SJCRH30 (cell line): ENCODE measurements around the gene HSPE1. TPM values are rescaled to one million over a fixed set of nuclear protein-coding genes. Genes with fewer than 3 reads are reported as not detected.
"Not testable (repeated sequence)": the region's sequence is repeated elsewhere in the genome, so short reads cannot be mapped to it uniquely, and the experiment has no call there.

ENCODE experiments used
- DNase-seq, 2 experiments: peaks; one replicate each; pipeline ENCODE4 v3.0.0-alpha.2; 2015 to 2020
- H3K27ac ChIP-seq: fragments of 250-450 bp; sonication (Bioruptor Pico); 2 replicates; pipeline ENCODE4 v1.5.1; 2020; ENCODE audit warnings: mild to moderate bottlenecking, moderate library complexity
- H3K27me3 ChIP-seq: fragments of 250-450 bp; sonication (Bioruptor Pico); 2 replicates; pipeline ENCODE4 v1.5.1; 2020; ENCODE audit warnings: mild to moderate bottlenecking, moderate library complexity
- H3K36me3 ChIP-seq: fragments of 250-450 bp; sonication (Bioruptor Pico); 2 replicates; pipeline ENCODE4 v1.5.1; 2020; ENCODE audit warnings: mild to moderate bottlenecking, moderate library complexity
- H3K4me1 ChIP-seq: fragments of 250-450 bp; sonication (Bioruptor Pico); 2 replicates; pipeline ENCODE4 v1.5.1; 2020; ENCODE audit warnings: mild to moderate bottlenecking, moderate library complexity
- H3K4me3 ChIP-seq: fragments of 250-450 bp; sonication (Bioruptor Pico); 2 replicates; pipeline ENCODE4 v1.5.1; 2020; ENCODE audit warnings: mild to moderate bottlenecking, moderate library complexity
- H3K9me3 ChIP-seq: fragments of 250-450 bp; sonication (Bioruptor Pico); replicated peaks from 2 replicates; pipeline ENCODE4 v1.5.1; 2020; ENCODE audit warnings: mild to moderate bottlenecking, moderate library complexity
- total RNA-seq: library from RNA; depleted of rRNA; stranded (reverse); fragments of >200 nt; shearing (Covaris generic); gene quantifications from 2 replicates; pipeline ENCODE4 v1.2.3, GENCODE V29; 2014; rRNA removed

HSPE1 gene
- 395 and 401 TPM in 2 replicates for total RNA-seq

- peaks cover 73% of the 10 kb centered on the region for H3K36me3 ChIP-seq
- H3K9me3 ChIP-seq: no peaks in the 10 kb centered on the region
- peak within 1 kb of the TSS; percentile 74 for H3K27ac ChIP-seq
- no peaks in the 10 kb centered on the region for H3K27me3 ChIP-seq
- DNase-seq: peak; percentile 95 to 98
- peak within 1 kb of the TSS; percentile 80 for H3K4me3 ChIP-seq
- H3K4me1 ChIP-seq: peaks cover 7% of the 10 kb centered on the region; the same call in 1 of the 2 replicates
Observed at GRCh38 chr2:197499594-197500502, at the start of gene HSPE1, which contains the start of gene HSPD1. TSS of gene HSPE1 (plus strand) at chr2:197500379. CDS start at chr2:197500437, 58 bp downstream. TSS of gene HSPD1 (minus strand) at chr2:197499840. CDS start at chr2:197498848, 992 bp downstream.

- H3K4me1 ChIP-seq: peaks cover 4% of the 10 kb centered on the region; the same call in 1 of the 2 replicates
- no peak overlapping the region for H3K4me3 ChIP-seq
- no peaks in the 10 kb centered on the region for H3K9me3 ChIP-seq
- 0 out of 2 replicates have a peak, but pooled peaks cover 2% of the 10 kb centered on the region for H3K36me3 ChIP-seq
- no peak overlapping the region for H3K27ac ChIP-seq
- H3K27me3 ChIP-seq: no peaks in the 10 kb centered on the region
- DNase-seq: no peak
Observed at GRCh38 chr2:197450465-197450864, 49.7 kb upstream of the HSPE1 start.

GRCh38 chr2:197450935-197451358, 49.2 kb upstream of the HSPE1 start:
- not testable (repeated sequence) for DNase-seq, H3K9me3 ChIP-seq, H3K4me3 ChIP-seq, H3K27me3 ChIP-seq, H3K4me1 ChIP-seq, H3K27ac ChIP-seq, H3K36me3 ChIP-seq

GRCh38 chr2:197452754-197453122, 47.4 kb upstream of the HSPE1 start:
- Histone ChIP-seq H3K4me3 (peak overlapping the region; percentile 81), H3K27ac (peak overlapping the region; percentile 50), H3K9me3 (no peaks in the 10 kb centered on the region), H3K27me3 (no peaks in the 10 kb centered on the region), H3K36me3 (0 out of 2 replicates have a peak, but pooled peaks cover 2% of the 10 kb centered on the region), H3K4me1 (peaks cover 4% of the 10 kb centered on the region; the same call in 1 of the 2 replicates)
- no peak for DNase-seq

GRCh38 chr2:197453123-197453913, 46.9 kb upstream of the HSPE1 start, which contains the start of gene COQ10B:
TSS of gene COQ10B (plus strand) at chr2:197453552. CDS start at chr2:197453561, 9 bp downstream.
- Histone ChIP-seq H3K27ac (peak within 1 kb of the TSS; percentile 78), H3K36me3 (0 out of 2 replicates have a peak, but pooled peaks cover 2% of the 10 kb centered on the region), H3K4me3 (peak within 1 kb of the TSS; percentile 81), H3K9me3 (no peaks in the 10 kb centered on the region), H3K27me3 (no peaks in the 10 kb centered on the region), H3K4me1 (peaks cover 4% of the 10 kb centered on the region; the same call in 1 of the 2 replicates)
- DNase-seq: peak; percentile 98 to 99

- no peak for DNase-seq
- 0 out of 2 replicates have a peak, but pooled peaks cover 2% of the 10 kb centered on the region for H3K36me3 ChIP-seq
- peak overlapping the region; percentile 78 for H3K27ac ChIP-seq
- H3K4me1 ChIP-seq: peaks cover 4% of the 10 kb centered on the region; the same call in 1 of the 2 replicates
- peak overlapping the region; percentile 81 for H3K4me3 ChIP-seq
- no peaks in the 10 kb centered on the region for H3K9me3 ChIP-seq
- no peaks in the 10 kb centered on the region for H3K27me3 ChIP-seq
Observed at GRCh38 chr2:197453914-197454398, 46.2 kb upstream of the HSPE1 start.

- DNase-seq: no peak
- Histone ChIP-seq H3K9me3 (no peaks in the 10 kb centered on the region), H3K4me1 (peaks cover 4% of the 10 kb centered on the region; the same call in 1 of the 2 replicates), H3K36me3 (peaks cover 2% of the 10 kb centered on the region; the same call in 1 of the 2 replicates), H3K4me3 (peak overlapping the region; percentile 81), H3K27me3 (no peaks in the 10 kb centered on the region), H3K27ac (no peak overlapping the region)
Observed at GRCh38 chr2:197454923-197455322, 45.3 kb upstream of the HSPE1 start.

GRCh38 chr2:197455428-197455827, 44.8 kb upstream of the HSPE1 start:
- Histone ChIP-seq H3K36me3 (peaks cover 3% of the 10 kb centered on the region), H3K4me1 (peaks cover 4% of the 10 kb centered on the region; the same call in 1 of the 2 replicates), H3K9me3 (no peaks in the 10 kb centered on the region), H3K27ac (no peak overlapping the region), H3K4me3 (no peak overlapping the region), H3K27me3 (no peaks in the 10 kb centered on the region)
- no peak for DNase-seq

GRCh38 chr2:197460649-197461048, 39.5 kb upstream of the HSPE1 start:
- Histone ChIP-seq H3K27ac (no peak overlapping the region), H3K27me3 (no peaks in the 10 kb centered on the region), H3K4me3 (no peak overlapping the region), H3K9me3 (no peaks in the 10 kb centered on the region), H3K4me1 (no peaks in the 10 kb centered on the region), H3K36me3 (peaks cover 20% of the 10 kb centered on the region)
- DNase-seq: no peak

- Histone ChIP-seq H3K36me3 (peaks cover 20% of the 10 kb centered on the region), H3K4me3 (no peak overlapping the region), H3K4me1 (no peaks in the 10 kb centered on the region), H3K27me3 (no peaks in the 10 kb centered on the region), H3K9me3 (no peaks in the 10 kb centered on the region), H3K27ac (no peak overlapping the region)
- no peak for DNase-seq
Observed at GRCh38 chr2:197461057-197461456, 39.1 kb upstream of the HSPE1 start.

- Histone ChIP-seq H3K9me3 (no peaks in the 10 kb centered on the region), H3K27ac (no peak overlapping the region), H3K4me3 (no peak overlapping the region), H3K4me1 (no peaks in the 10 kb centered on the region), H3K27me3 (no peaks in the 10 kb centered on the region), H3K36me3 (peaks cover 27% of the 10 kb centered on the region)
- no peak for DNase-seq
Observed at GRCh38 chr2:197464175-197464574, 36.0 kb upstream of the HSPE1 start.

- no peak for DNase-seq
- Histone ChIP-seq H3K4me3 (no peak overlapping the region), H3K4me1 (no peaks in the 10 kb centered on the region), H3K27me3 (no peaks in the 10 kb centered on the region), H3K36me3 (peaks cover 29% of the 10 kb centered on the region), H3K9me3 (no peaks in the 10 kb centered on the region), H3K27ac (no peak overlapping the region)
Observed at GRCh38 chr2:197472166-197472565, 28.0 kb upstream of the HSPE1 start.

- Histone ChIP-seq H3K36me3 (peaks cover 16% of the 10 kb centered on the region), H3K4me1 (no peaks in the 10 kb centered on the region), H3K27me3 (no peaks in the 10 kb centered on the region), H3K4me3 (no peak overlapping the region), H3K9me3 (no peaks in the 10 kb centered on the region), H3K27ac (no peak overlapping the region)
- no peak for DNase-seq
Observed at GRCh38 chr2:197477797-197478196, 22.4 kb upstream of the HSPE1 start.
